Measurements from ENCODE around the gene RUSC1.

Gene RUSC1

DNA sequence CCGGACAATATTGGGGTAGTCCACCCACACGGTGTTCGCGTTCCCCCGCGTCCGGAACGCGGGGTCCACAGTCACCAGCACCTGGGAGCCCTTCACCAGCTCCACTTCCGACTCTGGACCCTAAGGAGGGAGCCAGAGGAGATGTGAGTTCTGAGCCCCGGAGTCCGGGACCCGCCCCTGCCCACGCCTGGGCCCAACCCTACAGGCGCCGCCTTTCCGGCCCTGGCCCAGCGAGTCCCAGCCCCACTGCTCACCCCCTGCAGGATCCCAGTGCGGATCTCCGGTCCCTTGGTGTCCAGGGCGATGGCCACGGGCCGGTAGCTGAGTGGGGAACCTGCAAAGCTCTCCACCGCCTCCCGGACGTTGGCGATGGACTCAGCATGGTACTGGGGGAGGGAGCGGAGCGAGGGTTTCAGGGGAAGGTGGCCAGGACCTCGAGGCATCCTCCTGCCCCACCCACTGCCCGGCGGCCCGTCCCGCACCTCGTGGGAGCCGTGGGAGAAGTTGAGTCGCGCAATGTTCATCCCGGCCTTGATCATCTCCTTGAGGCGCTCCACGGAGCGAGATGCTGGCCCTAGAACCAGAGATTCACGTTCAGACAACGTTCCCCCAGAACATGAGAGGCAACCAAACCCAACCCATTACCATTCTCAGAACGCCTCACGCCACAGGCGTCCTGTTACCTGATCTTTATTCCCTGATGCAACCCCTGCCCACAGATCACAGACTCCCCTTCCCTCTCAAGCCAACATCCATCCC lies 25.3 kb upstream of the RUSC1 start:
- no peak for DNase-seq

GRCh38 chr1:155295942-155296267 lies 24.8 kb upstream of the RUSC1 start:
- no peak for DNase-seq

DNA sequence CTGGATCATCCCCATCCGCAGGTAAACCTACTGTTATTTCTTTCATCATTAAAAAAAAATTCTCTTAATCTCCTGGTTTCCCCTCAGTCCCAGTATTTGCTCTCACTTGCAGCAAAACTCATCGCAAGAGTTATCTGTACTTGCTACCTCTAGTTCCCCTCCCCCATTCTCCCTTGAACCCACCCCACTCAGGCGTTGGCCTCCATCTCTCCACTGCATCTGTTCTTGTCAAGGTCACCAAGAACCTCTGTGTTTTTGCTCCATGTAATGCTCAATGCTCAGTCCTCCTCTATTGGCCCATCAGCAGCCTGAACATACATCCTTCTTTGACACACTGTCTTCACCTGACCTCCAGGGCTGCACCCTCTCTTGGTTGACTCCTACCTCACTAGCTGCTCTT lies 24.0 kb upstream of the RUSC1 start:
- DNase-seq = no peak

DNA sequence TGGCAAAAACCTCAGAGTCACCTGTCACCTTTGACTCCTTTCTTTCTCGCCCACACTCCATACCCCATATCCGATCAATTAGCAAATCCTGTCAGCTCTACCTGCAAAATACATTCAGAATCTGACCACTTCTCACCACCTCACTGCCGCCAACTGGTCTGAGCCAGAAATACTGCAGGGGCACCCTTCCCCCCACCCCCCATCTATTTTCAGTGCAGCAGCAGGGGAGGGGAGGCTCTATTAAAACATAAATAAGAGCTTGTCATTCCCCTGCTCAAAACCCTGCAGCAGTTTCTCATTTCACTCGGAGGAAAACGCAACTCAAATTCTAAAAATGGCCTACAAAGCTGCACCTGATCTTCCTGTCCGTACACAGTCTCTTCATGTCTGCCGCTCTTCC lies 23.3 kb upstream of the RUSC1 start:
- no peak for DNase-seq

DNA sequence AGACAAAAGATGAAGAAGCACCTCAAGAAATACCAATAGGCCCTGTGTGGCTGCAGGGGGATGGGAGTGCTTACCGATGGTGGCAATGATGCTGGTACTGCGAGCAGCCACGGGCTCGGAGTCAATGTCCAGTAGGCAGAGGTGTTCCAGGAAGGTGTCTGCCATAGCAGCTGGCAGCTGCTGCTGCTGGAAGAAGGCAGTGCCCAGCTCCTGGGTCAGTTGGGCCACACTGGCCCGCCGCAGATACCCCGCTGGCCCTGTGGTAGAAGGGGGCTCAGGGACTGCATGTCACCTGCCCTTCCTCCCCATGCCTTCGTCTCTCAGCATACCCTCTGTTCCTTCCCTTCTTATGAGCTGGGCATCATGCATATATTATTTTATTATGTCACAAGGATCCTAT lies 20.7 kb upstream of the RUSC1 start:
- DNase-seq = no peak

DNA sequence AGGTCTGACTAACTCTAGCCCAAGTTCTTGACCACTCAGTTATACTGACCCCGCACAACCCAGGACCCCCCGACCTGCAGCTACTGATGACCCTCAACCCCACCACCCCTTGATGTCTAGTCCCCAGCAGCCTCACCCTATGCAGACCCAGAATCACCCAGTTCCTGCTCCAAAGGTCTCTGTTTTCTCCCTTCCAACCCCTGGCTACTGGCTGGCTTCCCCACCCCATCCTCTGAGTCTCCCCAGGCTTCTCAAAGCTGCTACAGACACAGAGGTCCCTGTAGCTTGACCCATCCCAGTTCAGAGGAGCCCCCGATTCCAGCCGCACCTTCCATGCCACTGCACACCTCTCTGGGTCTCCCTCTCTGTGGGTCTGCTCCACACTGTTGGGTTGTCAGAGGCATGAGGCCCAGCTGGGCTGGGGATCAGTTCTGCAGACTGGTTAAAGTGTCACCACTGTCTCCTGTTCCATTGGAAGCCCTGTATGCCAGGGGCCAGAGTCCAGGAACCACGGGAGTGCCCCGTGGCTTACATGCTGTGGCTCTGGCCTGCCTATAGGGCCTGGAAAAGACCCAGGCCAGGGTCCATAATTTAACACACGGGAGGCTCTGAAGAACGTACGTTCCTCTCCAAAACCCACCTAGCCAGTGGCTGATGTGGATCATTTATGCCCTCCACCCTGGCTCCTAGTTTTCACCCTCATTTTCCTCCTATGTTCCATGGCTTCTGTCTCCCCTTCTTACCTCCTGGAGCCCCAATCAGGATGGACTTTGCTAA lies 20.0 kb upstream of the RUSC1 start:
- no peak for DNase-seq

DNA sequence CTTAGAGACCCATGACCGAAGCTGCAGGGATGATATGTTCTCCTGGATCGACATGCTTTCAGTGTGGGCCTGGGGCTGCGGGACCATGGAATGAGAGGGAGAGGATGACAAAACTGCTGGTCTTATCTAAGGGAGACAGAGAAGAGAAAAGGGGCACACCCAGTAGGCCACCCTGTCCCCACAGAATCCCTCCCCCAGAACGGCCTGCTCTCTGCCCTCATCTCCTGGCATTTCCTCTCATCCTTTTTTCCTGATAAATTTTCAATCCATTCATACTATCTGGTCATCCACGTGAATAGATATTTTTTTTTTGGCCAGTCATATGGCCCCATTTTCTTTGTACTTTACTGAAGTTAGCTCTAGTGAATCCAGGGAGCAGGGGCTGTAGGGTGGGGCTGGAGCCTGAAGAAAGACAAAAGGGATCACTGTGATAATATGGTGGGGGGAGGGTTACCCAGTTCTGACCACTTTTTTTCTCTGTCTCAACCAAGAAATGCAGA lies 19.3 kb upstream of the RUSC1 start, which contains the start of gene PKLR:
Gene PKLR, minus strand, starts transcription at position 97 of the 500 bp plus-strand sequence. Its CDS starts 43 bp downstream, at position 54.
- DNase-seq = no peak

GRCh38 chr1:155304558-155305063 lies 16.1 kb upstream of the RUSC1 start:
- no peak for DNase-seq

- DNase-seq = peak; percentile 54
Measured at GRCh38 chr1:155305881-155306391, 14.8 kb upstream of the RUSC1 start.

DNA sequence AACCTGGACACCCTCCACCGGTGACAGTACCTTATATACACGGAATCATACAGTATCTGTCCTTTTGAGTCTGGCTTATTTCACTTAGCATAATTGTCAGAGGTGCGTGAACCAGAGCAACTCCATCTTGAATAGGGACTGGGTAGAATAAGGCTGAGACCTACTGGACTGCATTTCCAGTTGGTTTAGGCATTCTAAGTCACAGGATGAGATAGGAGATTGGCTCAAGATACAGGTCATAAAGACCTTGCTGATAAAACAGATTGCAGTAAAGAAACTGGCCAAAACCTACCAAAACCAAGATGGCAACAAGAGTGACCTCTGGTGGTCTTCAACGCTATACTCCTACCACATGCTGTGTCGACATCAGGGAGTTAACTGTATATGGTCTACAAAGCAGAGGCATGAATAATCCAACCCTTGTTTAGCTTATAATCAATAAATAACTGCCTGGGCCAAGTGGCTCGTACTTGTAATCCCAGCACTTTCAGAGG lies 13.4 kb upstream of the RUSC1 start:
- no peak for DNase-seq

DNA sequence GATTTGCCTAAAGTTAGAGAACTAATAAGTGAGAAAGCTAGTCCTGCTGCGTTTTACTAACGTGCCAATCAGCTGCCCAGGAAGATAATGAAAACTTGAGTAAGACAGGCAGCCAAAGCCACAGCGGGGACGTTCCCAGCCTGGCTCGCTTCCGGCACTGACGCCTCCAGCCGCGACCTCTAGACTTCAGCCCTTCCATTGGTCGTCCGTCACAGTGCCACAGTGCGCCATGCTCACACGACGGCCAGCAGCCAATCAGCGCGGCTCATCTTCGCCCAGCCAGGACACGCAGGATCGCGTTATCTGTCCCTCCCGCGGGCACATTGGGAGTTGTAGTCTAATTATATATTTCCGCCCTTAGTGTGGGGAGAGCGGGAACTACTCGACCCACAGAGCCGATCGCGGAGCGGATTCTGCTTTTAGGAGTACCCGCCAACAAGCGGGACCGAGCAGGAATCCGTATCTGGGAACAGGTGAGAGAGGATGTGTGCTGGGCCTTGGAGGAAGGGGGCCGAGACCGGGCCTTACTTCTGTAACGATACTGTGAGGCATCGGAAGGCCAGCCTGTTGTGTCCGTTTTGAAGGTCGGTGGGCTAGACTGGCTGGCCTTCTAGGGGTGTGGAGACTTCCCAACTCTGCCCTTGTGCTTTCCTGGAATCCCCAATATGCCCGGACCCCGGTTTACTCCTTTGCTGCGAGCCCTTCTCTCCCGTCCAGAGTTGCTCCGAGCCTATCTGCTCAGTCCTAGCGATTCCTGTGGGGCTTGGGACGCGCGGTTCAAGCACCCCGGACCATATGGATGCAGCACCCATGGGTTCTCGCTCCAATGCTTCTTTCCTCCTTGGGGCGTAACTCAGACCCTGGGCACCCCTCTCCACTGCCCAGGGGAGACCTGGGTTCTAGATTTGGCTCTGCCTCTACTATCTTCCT lies 11.9 kb upstream of the RUSC1 start, which contains the start of gene FDPS:
Gene FDPS, plus strand, starts transcription at position 374 of the 930 bp plus-strand sequence. CDS start 924 bp downstream, outside the sequence.
- DNase-seq = peak; percentile 100

GRCh38 chr1:155309423-155310021 lies 11.2 kb upstream of the RUSC1 start:
- DNase-seq = no peak

GRCh38 chr1:155313261-155313660 lies 7.4 kb upstream of the RUSC1 start:
- DNase-seq = no peak

- no peak for DNase-seq
Measured at GRCh38 chr1:155316922-155317321, 3.8 kb upstream of the RUSC1 start.

DNA sequence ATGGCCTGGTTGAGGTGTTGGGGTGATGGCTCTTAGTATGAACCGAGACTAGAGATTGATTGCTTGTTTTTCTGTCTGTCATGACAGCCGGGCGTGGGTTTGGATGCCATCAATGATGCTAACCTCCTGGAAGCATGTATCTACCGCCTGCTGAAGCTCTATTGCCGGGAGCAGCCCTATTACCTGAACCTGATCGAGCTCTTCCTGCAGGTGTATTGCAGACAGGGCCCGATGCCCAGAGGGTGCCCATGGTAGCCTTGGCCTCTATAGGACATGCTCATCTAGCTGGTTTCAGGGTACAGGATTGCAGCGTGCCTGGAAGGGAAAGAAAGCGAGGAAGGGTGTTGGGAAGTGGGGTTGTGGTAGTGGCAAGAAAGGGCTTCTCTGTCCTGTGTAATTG lies 2.6 kb upstream of the RUSC1 start:
- DNase-seq = no peak

GRCh38 chr1:155319536-155319935 lies 1.2 kb upstream of the RUSC1 start:
- no peak for DNase-seq

DNA sequence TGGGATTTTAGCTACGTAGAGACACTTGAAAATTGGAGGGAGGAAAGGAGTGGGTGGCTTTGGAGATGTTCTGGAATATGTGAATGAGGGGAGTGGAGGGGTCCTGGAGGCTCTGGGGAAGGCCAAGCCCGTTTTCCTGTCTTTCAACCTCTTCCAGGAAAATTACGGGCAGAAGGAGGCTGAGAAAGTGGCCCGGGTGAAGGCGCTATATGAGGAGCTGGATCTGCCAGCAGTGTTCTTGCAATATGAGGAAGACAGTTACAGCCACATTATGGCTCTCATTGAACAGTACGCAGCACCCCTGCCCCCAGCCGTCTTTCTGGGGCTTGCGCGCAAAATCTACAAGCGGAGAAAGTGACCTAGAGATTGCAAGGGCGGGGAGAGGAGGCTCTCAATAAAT lies 442 bp upstream of the RUSC1 start:
- no peak for DNase-seq

- DNase-seq = no peak
Measured at GRCh38 chr1:155321639-155322503, 1.2 kb downstream of the RUSC1 start.

DNA sequence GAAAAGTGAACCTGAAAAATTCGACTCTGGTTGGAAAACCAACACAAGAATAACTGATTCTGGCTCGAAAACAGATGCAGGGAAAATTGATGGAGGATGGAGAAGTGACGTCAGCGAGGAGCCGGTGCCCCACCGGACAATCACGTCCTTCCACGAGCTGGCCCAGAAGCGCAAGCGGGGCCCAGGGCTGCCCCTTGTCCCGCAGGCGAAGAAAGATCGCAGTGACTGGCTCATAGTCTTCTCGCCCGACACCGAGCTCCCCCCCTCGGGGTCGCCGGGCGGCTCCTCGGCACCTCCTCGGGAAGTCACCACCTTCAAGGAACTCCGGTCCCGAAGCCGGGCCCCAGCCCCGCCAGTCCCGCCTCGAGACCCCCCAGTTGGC lies 1.9 kb downstream of the RUSC1 start:
- no peak for DNase-seq

DNA sequence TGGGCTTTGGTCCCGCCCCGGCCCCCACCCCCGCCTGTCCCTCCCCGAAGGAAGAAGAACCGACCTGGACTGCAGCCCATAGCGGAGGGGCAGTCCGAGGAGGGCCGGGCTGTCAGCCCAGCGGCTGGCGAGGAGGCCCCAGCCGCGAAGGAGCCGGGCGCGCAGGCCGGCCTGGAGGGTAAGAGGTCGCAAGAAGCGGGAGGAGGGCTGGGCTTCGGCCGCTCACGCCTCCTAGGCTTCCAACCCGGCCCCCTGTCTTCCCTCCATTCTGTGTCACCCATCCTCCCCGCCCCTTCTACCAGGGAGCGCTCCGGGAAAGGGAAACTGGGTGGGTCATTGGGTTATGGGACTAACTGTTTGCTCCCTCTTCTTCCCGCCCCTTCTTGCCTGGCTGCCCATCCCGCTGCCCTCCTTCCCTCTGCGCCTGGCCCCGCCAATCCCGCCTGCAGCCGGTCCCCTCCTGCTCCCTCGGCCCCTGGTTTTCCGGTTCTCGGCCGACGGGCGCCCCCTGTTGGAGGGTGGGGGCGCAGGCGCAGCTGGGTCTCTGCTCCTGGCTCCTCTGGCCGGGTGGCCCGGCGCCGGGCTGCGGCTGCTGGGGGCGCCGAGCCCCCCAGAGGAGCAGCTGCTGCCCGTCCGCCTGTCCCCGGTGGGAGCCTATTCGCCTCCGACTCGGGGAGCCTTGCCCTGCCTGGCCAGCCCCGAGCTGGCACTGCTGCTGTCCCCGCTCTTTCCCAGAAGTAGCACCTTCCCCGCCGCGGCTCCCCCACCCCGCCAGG lies 2.4 kb downstream of the RUSC1 start:
- peak; percentile 95 for DNase-seq
